ENCODE data around the gene PRPF6.
"Not testable (repeated sequence)": the region's sequence is repeated elsewhere in the genome, so short reads cannot be mapped to it uniquely, and the experiment has no call there.

PRPF6 gene

GRCh38 chr20:64010711-64011237 lies 29.8 kb downstream of the PRPF6 start:
- Histone ChIP-seq H3K36me3 (ENCODE audit: control insufficient read depth, low read length) (peaks cover 81% of the 10 kb centered on the region), H3K27ac (ENCODE audit: low read depth, low read length) (no peak overlapping the region), H3F3A (ENCODE audit: control insufficient read depth, insufficient read depth) (peaks cover 29% of the 10 kb centered on the region), H3K4me1 (ENCODE audit: control insufficient read depth, low read length) (peaks cover 45% of the 10 kb centered on the region), H3K9me2 (replicated peaks; ENCODE audit: control insufficient read depth, low read length) (no peaks in the 10 kb centered on the region), H3K4me3 (ENCODE audit: low read length) (no peak overlapping the region), H3K9me3 (ENCODE audit: control insufficient read depth, insufficient read depth, low read length) (peaks cover 8% of the 10 kb centered on the region), H3K4me2 (ENCODE audit: low read length) (no peak overlapping the region), H3K79me2 (ENCODE audit: control insufficient read depth, low read length) (peaks cover 56% of the 10 kb centered on the region), H4K20me1 (ENCODE audit: control insufficient read depth, insufficient read depth, low read depth, low read length) (no peaks in the 10 kb centered on the region), H3K27me3 (ENCODE audit: control insufficient read depth, low read length) (no peaks in the 10 kb centered on the region)
- TF ChIP-seq EZH2phosphoT487 (IDR thresholded peaks at IDR 0.05; ENCODE audit: borderline replicate concordance, low read length) (no peak), CTCF (IDR thresholded peaks at IDR 0.05; ENCODE audit: low read depth, low read length, poor library complexity, severe bottlenecking) (no peak)

GRCh38 chr20:64011366-64011779 lies 30.4 kb downstream of the PRPF6 start:
- TF ChIP-seq EZH2phosphoT487 (IDR thresholded peaks at IDR 0.05; ENCODE audit: borderline replicate concordance, low read length) (no peak), CTCF (IDR thresholded peaks at IDR 0.05; ENCODE audit: low read depth, low read length, poor library complexity, severe bottlenecking) (no peak)
- no peaks in the 10 kb centered on the region for H3K9me2 ChIP-seq (replicated peaks; ENCODE audit: control insufficient read depth, low read length)
- H3K79me2 ChIP-seq (ENCODE audit: control insufficient read depth, low read length): peaks cover 53% of the 10 kb centered on the region
- no peaks in the 10 kb centered on the region for H3K27me3 ChIP-seq (ENCODE audit: control insufficient read depth, low read length)
- peaks cover 27% of the 10 kb centered on the region for H3F3A ChIP-seq (ENCODE audit: control insufficient read depth, insufficient read depth)
- H3K4me3 ChIP-seq (ENCODE audit: low read length): no peak overlapping the region
- no peak overlapping the region for H3K4me2 ChIP-seq (ENCODE audit: low read length)
- peaks cover 39% of the 10 kb centered on the region for H3K4me1 ChIP-seq (ENCODE audit: control insufficient read depth, low read length)
- peaks cover 8% of the 10 kb centered on the region for H3K9me3 ChIP-seq (ENCODE audit: control insufficient read depth, insufficient read depth, low read length)
- peaks cover 80% of the 10 kb centered on the region for H3K36me3 ChIP-seq (ENCODE audit: control insufficient read depth, low read length)
- no peaks in the 10 kb centered on the region for H4K20me1 ChIP-seq (ENCODE audit: control insufficient read depth, insufficient read depth, low read depth, low read length)
- peak overlapping the region; percentile 36 for H3K27ac ChIP-seq (ENCODE audit: low read depth, low read length)

DNA sequence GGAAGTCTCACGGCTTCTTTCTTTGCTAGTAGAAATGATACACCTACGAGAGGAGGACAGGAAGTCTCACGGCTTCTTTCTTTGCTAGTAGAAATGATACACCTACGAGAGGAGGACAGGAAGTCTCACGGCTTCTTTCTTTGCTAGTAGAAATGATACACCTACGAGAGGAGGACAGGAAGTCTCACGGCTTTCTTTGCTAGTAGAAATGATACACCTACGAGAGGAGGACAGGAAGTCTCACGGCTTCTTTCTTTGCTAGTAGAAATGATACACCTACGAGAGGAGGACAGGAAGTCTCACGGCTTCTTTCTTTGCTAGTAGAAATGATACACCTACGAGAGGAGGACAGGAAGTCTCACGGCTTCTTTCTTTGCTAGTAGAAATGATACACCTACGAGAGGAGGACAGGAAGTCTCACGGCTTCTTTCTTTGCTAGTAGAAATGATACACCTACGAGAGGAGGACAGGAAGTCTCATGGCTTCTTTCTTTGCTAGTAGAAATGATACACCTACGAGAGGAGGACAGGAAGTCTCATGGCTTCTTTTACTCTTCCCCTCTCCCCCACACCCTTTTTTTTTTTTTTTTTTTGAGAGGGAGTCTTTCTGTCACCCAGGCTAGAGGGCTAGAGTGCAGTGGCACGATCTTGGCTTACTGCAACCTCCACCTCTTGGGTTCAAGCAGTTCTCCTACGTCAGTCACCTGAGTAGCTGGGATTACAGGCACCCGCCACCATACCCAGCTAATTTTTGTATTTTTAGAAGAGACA lies 31.6 kb downstream of the PRPF6 start:
- not testable (repeated sequence) for H4K20me1 ChIP-seq (ENCODE audit: control insufficient read depth, insufficient read depth, low read depth, low read length); H3K27me3 ChIP-seq (ENCODE audit: control insufficient read depth, low read length); H3K9me3 ChIP-seq (ENCODE audit: control insufficient read depth, insufficient read depth, low read length); H3K9me2 ChIP-seq (replicated peaks; ENCODE audit: control insufficient read depth, low read length)
- Histone ChIP-seq H3K36me3 (ENCODE audit: control insufficient read depth, low read length) (peaks cover 78% of the 10 kb centered on the region), H3K4me1 (ENCODE audit: control insufficient read depth, low read length) (peaks cover 27% of the 10 kb centered on the region), H3K79me2 (ENCODE audit: control insufficient read depth, low read length) (peaks cover 51% of the 10 kb centered on the region), H3K27ac (ENCODE audit: low read depth, low read length) (peak overlapping the region; percentile 89), H3K4me3 (ENCODE audit: low read length) (peak overlapping the region; percentile 66), H3F3A (ENCODE audit: control insufficient read depth, insufficient read depth) (peaks cover 27% of the 10 kb centered on the region), H3K4me2 (ENCODE audit: low read length) (peak overlapping the region; percentile 71)

GRCh38 chr20:64015635-64016034 lies 34.7 kb downstream of the PRPF6 start:
- H3F3A ChIP-seq (ENCODE audit: control insufficient read depth, insufficient read depth): peaks cover 20% of the 10 kb centered on the region
- no peaks in the 10 kb centered on the region for H4K20me1 ChIP-seq (ENCODE audit: control insufficient read depth, insufficient read depth, low read depth, low read length)
- H3K36me3 ChIP-seq (ENCODE audit: control insufficient read depth, low read length): peaks cover 71% of the 10 kb centered on the region

More at GRCh38 chr20:64015635-64016034, 34.7 kb downstream of the PRPF6 start:
- Histone ChIP-seq H3K4me3 (ENCODE audit: low read length) (no peak overlapping the region), H3K79me2 (ENCODE audit: control insufficient read depth, low read length) (peaks cover 24% of the 10 kb centered on the region), H3K27ac (ENCODE audit: low read depth, low read length) (no peak overlapping the region), H3K9me3 (ENCODE audit: control insufficient read depth, insufficient read depth, low read length) (no peaks in the 10 kb centered on the region), H3K9me2 (replicated peaks; ENCODE audit: control insufficient read depth, low read length) (no peaks in the 10 kb centered on the region), H3K4me2 (ENCODE audit: low read length) (no peak overlapping the region), H3K27me3 (ENCODE audit: control insufficient read depth, low read length) (no peaks in the 10 kb centered on the region), H3K4me1 (ENCODE audit: control insufficient read depth, low read length) (peaks cover 17% of the 10 kb centered on the region)
- TF ChIP-seq CTCF (IDR thresholded peaks at IDR 0.05; ENCODE audit: low read depth, low read length, poor library complexity, severe bottlenecking): no peak
- TF ChIP-seq EZH2phosphoT487 (IDR thresholded peaks at IDR 0.05; ENCODE audit: borderline replicate concordance, low read length): no peak
